Forelimb muscle (tissue), 1 donor: Measurements from ENCODE around the gene UCHL5. TPM values are rescaled to one million over a fixed set of nuclear protein-coding genes. Genes with fewer than 3 reads are reported as not detected.
"Not testable (repeated sequence)": the region's sequence is repeated elsewhere in the genome, so short reads cannot be mapped to it uniquely, and the experiment has no call there.

ENCODE experiments used
- DNase-seq: peaks from one replicate; pipeline ENCODE4 v3.0.0-alpha.2; 2013; ENCODE audit warnings: low read depth
- polyA plus RNA-seq: library from polyadenylated mRNA; unstranded; fragments of 120-200 nt; gene quantifications from one replicate; pipeline ENCODE4 v1.2.1, GENCODE V29; 2013; ENCODE audit not compliant: insufficient read length

The UCHL5 gene
- polyA plus RNA-seq, 1 donor, result 36.3 TPM

GRCh38 chr1:193011406-193011805, 47.8 kb downstream of the UCHL5 start:
- no peak for DNase-seq

DNA sequence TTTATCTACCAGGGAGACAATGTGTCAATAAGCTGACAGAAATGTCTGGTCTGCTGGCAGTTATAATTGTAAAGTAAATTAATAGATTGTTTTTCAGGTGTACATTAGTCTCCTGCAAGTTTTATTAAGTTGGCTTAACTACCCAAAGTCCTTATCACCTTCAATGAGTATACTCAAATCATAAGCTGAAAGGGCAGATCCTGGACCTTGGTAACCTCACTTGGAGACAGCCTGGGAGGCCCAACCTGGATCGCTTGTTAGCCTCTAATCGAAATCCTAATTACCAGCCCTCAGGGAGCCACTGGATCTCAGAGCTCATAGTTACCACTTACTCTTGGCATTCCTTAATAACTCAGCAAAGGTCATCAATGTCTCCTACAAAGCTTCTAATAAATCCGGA, 49.7 kb downstream of the UCHL5 start:
- DNase-seq, result no peak

GRCh38 chr1:193005785-193006184, 53.4 kb downstream of the UCHL5 start:
- DNase-seq, result no peak

GRCh38 chr1:192998536-192998935, 60.6 kb downstream of the UCHL5 start:
- no peak for DNase-seq

- DNase-seq, result no peak
Measured at GRCh38 chr1:192994141-192994540, 65.0 kb downstream of the UCHL5 start.

- DNase-seq, result no peak
Measured at GRCh38 chr1:192993426-192994085, 65.6 kb downstream of the UCHL5 start.

DNA sequence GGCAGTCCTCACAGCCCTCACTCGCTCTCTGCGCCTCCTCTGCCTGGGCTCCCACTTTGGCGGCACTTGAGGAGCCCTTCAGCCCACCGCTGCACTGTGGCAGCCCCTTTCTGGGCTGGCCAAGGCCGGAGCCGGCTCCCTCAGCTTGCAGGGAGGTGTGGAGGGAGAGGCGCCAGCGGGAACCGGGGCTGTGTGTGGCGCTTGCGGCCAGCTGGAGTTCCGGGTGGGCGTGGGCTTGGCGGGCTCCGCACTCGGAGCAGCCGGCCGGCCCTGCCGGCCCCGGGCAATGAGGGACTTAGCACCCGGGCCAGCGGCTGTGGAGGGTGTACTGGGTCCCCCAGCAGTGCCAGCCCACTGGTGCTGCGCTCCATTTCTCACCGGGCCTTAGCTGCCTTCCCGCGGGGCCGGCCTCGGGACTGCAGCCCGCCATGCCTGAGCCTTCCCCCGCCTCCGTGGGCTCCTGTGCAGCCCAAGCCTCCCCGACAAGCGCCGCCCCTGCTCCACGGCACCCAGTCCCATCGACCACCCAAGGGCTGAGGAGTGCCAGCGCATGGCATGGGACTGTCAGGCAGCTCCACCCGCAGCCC, 72.3 kb downstream of the UCHL5 start:
- not testable (repeated sequence) for DNase-seq

- DNase-seq, result no peak
Measured at GRCh38 chr1:192986110-192986747, 72.9 kb downstream of the UCHL5 start.

DNA sequence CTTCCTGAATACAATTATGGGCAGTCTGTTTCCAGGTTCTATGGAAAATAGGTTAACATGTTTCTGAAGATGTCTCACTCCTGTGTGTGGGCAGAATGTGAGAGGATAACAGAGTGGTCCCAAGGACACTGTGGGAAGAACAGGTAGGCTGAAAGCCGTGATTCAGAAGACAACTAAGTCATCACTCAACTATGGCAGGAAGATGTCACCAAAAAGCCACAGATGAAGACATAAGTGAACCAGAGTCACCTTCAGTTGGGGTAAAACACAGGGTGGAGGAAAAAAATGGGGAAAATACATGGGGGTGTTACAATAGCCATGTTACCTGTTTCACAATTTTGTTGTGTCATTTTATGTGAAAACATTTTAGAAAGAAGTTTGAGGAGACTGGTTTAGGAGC, 75.1 kb downstream of the UCHL5 start:
- no peak for DNase-seq

DNA sequence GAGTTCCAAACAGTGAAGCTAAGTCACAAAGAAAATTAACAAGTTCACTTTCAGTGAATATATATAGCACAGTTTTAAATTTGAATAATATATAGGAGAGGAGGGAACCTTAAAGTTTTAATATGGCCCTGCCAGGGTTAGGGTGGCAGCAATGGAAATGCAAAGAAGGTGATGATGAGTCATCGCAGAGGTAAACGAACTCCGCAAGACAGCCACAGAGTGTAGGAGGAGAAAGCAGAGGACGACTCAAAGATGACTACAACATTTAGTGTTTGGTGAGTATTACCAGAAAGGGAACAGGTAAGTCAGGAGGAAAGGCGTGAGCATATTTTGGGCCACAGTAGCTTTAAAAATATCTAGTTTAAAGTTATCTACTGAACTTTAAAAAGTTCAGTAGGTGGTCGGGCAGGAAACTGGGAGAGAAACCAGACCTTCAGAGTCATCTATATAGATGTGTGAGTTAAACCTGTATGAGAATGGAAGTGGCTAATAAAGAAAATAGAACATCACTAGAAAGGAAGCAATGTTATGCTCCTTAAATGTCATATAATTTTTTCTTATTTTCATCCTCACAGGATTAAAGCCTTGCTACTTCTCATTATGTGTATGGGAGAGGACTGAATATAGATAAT, 75.7 kb downstream of the UCHL5 start:
- DNase-seq, result no peak

DNA sequence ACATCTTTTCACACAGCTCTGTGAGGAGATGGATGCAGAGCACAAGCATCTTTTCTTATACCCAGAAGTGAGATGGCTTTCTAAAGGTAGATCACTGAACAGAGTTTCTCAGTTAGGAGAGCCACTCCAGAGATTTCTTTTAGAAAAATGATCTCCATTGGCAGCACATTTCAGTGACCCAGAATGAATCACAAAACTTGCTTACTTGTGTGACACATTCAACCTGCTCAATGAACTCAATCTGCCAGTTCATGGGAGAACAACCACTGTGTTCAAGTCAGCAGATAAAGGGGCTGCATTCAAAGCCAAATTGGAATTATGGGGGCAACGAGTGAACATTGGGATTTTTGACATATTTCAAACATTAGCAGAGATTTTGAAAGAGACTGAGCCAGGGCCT, 78.3 kb downstream of the UCHL5 start:
- DNase-seq, result no peak

DNA sequence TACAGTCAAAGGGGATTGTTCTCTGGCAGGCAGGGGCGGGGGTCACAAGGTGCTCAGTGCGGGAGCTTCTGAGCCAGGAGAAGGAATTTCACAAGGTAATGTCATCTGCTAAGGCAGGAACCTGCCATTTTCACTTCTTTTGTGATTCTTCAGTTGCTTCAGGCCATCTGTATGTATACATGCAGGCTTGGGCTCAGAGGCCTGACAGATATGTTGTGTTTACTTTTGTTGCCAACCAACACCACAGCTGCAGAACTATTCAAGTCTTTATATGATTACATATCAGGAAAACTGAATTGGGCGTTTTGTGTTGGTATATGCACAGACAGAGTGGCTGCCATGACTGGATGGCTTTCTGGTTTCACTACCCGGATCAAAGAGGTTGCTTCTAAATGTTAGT, 78.8 kb downstream of the UCHL5 start:
- not testable (repeated sequence) for DNase-seq

GRCh38 chr1:192979542-192979941, 79.6 kb downstream of the UCHL5 start:
- DNase-seq, result no peak

DNA sequence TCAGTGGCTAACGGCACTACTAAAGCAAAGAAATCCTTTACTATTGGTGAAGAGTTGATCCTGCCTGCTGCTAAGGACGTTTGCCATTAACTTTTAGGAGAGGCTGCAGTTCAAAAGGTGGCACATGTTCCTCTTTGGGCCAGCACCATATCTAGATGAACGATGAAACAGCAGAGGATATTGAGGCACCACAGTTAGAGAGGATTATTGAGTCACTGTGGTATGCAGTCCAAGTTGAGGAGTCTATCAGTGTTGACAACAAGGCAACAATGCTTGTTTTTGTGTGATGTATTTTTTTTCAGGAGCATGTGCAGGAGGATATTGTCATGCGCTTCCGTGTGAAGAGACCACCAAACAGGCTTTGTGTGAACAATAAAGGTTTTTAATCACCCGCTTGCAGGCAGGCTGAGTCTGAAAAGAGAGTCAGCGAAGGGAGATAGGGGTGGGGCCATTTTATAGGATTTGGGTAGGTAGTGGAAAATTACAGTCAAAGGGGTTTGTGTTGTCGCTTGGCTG, 80.9 kb downstream of the UCHL5 start:
- DNase-seq, result no peak

DNA sequence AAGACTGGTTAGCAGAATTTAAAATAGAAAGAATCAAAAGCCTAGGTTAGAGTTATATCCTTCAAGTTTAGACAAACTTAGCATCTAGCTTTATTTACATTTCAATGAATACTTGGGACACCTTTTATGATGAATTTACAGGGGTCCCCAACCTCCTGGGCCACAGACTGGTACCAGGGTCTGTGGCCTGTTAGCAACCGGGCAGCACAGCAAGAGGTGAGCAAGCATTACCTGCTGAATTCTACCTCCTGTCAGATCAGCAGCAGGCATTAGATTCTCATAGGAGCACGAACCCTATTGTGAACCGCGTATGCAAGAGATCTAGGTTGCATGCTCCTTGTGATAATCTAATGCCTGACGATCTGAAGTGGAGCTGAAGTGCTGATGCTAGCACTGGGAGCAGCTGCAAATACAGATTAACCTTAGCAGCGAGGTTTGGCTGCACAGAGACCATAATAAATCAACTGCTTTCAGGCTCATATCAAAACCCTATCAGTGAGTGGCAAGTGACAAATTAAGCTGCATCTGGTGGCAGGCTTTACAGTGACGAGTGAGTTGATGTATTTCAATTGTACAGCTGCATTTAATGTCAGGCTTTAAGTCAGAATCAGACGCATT, 82.0 kb downstream of the UCHL5 start:
- no peak for DNase-seq

- no peak for DNase-seq
Measured at GRCh38 chr1:192976576-192976975, 82.6 kb downstream of the UCHL5 start.

DNA sequence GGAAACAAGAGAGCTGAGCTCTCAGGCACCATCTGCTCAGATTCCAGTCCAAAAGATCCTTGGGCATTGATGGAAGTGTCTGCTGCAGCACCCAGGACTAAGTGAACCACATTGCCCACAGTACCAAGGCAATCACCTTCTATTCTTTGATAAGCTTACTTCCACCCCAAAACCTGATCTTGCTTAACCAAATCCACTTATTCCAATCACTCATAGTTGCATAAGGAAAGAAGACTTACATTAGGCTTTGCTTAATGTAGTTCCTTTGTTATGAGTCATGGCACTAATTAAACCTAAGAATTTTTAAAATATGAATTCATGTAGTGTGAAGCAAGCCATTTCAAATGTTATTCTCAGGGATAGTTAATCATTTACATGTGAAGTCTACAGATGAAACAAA, 84.5 kb downstream of the UCHL5 start:
- no peak for DNase-seq

- no peak for DNase-seq
Measured at GRCh38 chr1:192973988-192974387, 85.2 kb downstream of the UCHL5 start.

GRCh38 chr1:192973202-192973601, 86.0 kb downstream of the UCHL5 start:
- no peak for DNase-seq

GRCh38 chr1:192969091-192969490, 90.1 kb downstream of the UCHL5 start:
- no peak for DNase-seq

- no peak for DNase-seq
Measured at GRCh38 chr1:192968323-192968722, 90.8 kb downstream of the UCHL5 start.

DNA sequence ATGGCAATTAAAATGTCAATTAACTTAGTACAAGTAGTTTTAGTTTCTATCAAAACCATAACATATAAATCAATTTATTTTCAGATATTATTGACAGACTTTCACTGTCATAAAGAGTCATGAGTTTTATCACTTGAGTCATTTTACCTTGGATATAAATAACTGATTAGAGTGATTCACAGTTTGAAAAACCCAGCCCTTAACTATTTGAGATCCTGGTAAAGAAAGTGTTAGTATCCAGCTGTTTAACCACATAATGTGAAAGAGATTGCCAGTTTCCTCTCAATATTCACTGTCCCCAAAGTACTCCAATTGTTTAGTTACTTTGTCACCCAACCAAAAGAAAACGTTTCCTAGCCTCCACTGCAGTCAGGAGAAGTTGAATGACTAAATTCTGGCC, 91.3 kb downstream of the UCHL5 start:
- DNase-seq, result no peak
